ENCODE measurements around the gene MZB1. TPM values are rescaled to one million over a fixed set of nuclear protein-coding genes. Genes with fewer than 3 reads are reported as not detected.
A peak's percentile ranks its signal among the peaks of the same experiment; 100 is the strongest.

The MZB1 gene
- polyA plus RNA-seq, 1 experiment: not detected

DNA sequence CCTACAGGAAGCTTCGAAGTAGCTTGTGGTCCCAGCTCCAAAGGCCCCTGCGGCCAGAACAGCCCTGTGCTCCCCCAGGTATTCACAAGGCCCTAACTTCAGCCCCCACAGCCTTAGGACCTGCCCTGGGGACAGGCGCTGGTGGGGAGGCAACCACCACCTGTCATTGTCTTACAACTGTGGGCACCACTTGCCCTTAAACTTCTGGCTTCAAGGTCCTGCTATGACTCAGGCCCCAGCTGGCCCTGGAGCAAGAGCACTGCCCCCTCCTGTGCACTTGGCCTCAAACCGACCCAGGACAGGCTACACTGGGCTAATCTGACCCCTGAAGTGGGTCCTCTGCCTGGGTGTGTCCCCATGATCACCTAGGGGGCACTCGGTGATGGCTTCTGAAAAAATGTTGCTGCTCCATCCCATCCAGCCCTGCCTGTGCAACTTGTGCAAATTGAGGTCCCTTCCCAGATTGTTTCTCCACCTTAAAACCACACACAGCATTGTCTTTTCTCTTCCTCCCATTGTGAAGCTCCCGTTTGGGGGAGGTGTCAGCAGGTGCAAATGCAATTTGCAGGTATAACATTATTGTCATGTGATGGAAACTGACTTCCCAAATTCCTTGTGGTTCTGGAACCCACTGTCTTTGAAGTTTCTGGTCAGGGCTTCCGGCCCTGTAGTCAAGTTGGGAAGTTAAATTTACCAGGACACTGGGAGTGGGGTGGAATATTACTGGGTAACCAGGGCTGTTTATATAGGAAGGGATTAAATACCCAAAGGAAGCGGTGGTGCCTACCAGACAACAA is 6.3 kb upstream of the MZB1 start:
- ChIA-PET POLR2A (no interaction called here), CTCF (no interaction called here)
- no peak overlapping the region for H3K27ac ChIP-seq (ENCODE audit: low read depth, low read length)
- H3K9me3 ChIP-seq (ENCODE audit: control insufficient read depth, insufficient read depth, low read length): peaks cover 14% of the 10 kb centered on the region
- TF ChIP-seq, protein P1, sequence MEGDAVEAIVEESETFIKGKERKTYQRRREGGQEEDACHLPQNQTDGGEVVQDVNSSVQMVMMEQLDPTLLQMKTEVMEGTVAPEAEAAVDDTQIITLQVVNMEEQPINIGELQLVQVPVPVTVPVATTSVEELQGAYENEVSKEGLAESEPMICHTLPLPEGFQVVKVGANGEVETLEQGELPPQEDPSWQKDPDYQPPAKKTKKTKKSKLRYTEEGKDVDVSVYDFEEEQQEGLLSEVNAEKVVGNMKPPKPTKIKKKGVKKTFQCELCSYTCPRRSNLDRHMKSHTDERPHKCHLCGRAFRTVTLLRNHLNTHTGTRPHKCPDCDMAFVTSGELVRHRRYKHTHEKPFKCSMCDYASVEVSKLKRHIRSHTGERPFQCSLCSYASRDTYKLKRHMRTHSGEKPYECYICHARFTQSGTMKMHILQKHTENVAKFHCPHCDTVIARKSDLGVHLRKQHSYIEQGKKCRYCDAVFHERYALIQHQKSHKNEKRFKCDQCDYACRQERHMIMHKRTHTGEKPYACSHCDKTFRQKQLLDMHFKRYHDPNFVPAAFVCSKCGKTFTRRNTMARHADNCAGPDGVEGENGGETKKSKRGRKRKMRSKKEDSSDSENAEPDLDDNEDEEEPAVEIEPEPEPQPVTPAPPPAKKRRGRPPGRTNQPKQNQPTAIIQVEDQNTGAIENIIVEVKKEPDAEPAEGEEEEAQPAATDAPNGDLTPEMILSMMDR (IDR thresholded peaks at IDR 0.05; ENCODE audit: low read depth, low read length): 0 out of 2 replicates have a peak, but pooled peaks have one; percentile 6
- H3K4me3 ChIP-seq (ENCODE audit: low read depth, low read length): no peak overlapping the region
- H3K27me3 ChIP-seq (ENCODE audit: control insufficient read depth, insufficient read depth, low read length): peaks cover 18% of the 10 kb centered on the region
- DNase-seq (ENCODE audit: low read depth, low spot score): no peak

DNA sequence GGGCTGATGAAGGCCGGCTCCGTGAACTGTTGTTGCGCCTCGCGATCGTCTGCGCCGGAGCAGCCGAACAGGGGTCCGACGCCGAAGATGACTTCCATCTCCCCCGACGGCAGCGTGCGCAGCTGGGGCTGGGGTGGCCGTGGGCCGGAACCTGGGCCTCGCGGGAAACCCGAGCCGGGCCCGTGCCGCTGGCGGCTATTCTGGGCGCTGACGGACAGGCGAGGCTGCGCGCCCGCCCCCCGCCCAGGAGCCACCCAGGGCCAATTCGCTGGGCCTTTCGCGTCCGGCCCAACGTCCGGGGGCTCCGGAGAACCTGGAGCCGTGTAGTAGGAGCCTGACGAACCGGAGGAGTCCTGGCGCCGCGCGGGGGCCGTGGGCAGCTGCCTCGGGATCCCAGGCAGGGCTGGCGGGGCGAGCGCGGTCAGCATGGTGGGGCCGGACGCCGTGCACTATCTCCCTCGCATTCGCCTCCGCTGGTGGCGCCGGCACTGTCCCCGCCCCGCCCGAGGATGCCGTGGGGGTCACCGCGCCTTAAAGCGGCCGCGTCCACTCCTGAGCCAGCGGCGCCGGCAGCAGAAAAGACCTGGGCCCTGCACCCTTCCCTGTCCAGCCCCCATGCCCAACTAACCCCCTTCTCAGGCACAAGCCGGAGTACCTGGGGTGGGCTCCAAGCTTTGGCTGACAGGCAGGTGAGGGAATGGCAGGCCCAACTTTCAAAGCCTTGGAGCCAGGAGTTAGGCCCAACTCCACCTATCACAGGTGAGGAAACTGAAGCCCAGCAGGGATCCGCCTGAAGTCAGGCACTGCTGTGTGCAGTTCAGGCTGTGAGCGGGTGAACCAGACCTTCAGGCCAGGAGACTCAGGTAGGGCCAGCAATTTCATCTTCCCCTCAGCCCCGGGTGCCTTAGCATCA is 5.2 kb upstream of the MZB1 start, which contains the start of gene PROB1:
TSS of gene PROB1 (minus strand) at position 451 of the 913 bp plus-strand sequence. CDS start at position 428, 23 bp downstream.
- ChIA-PET CTCF (no interaction called here), POLR2A (no interaction called here)
- TF ChIP-seq, protein P1 (IDR thresholded peaks at IDR 0.05; ENCODE audit: low read depth, low read length): no peak
- Histone ChIP-seq H3K4me3 (ENCODE audit: low read depth, low read length) (peak within 1 kb of the TSS; percentile 36; the same call in 1 of the 2 replicates), H3K27me3 (ENCODE audit: control insufficient read depth, insufficient read depth, low read length) (peaks cover 18% of the 10 kb centered on the region), H3K27ac (ENCODE audit: low read depth, low read length) (no peak within 1 kb of the TSS), H3K9me3 (ENCODE audit: control insufficient read depth, insufficient read depth, low read length) (peaks cover 14% of the 10 kb centered on the region)
- DNase-seq (ENCODE audit: low read depth, low spot score): no peak

DNA sequence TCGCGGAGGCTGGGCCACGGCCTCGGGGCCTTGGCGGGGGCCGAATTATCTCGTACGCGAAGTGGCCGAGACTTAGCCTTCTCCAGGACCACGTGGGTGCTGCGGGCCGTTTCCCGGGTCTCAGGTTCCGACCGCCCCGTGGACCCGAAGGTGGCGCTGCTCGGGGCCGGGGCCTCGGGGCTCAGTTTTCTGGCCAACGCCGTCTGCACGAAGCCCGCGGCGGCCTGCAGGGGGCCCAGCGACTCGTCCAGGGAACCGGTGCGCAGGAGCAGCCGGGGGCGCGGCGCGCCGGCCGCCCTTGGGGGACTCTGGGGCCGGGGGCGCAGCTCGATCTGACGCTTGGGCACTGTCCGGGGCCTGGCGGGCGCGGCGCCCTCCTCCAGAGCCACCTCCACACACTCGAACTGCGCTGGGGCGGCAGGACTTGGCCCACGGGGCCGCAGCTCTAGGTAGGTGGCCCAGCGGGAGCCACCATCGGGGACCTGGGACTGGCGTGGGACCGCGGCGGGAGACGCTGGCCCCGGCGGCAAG is 4.5 kb upstream of the MZB1 start:
- POLR2A ChIA-PET: no interaction called here
- H3K27ac ChIP-seq (ENCODE audit: low read depth, low read length): no peak overlapping the region
- CTCF ChIA-PET: interaction anchor here (1.5 kb wide), 1 partner anchor 9 kb away, joined by 6 read pairs; the partner anchor contains the start of gene SPATA24

DNA sequence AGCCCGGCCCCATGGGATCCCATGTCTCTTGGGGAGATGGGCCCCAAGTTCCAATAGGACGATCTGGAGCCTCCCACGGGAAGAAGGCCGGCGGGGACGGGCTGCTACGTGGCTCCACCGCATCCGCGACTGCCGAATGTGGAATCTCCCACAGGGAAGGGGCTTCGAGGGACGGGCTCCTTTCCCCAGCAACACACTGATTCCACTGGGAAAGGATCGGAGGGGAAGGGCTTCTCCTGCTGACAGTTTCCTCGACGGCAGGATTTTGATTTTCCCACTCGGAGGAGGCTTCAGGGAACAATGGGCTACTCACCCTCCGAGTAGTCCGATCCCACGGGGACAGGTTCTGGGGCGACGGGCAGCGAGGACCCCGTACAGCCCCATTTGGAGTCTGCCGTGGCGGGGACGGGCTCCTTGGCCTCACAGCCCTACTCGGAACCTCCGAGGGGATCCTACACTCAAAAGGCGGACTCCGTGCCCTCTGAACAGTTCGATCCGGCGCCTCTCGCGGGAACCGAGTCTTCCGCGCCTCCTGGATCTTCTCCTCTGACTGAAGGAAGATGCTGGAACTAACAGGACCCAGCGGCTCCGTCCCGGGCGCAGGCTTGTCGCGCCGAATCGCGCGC is 3.9 kb upstream of the MZB1 start:
- ChIA-PET CTCF (interaction anchor here (1.5 kb wide), 1 partner anchor 10 kb away, joined by 6 read pairs; the partner anchor contains the start of gene SPATA24), POLR2A (no interaction called here)
- no peak for DNase-seq (ENCODE audit: low read depth, low spot score)
- Histone ChIP-seq H3K9me3 (ENCODE audit: control insufficient read depth, insufficient read depth, low read length) (peaks cover 14% of the 10 kb centered on the region), H3K27ac (ENCODE audit: low read depth, low read length) (no peak overlapping the region), H3K4me3 (ENCODE audit: low read depth, low read length) (0 out of 2 replicates have a peak overlapping the region, but pooled peaks have one; percentile 10), H3K27me3 (ENCODE audit: control insufficient read depth, insufficient read depth, low read length) (peaks cover 18% of the 10 kb centered on the region)
- TF ChIP-seq, protein P1 (IDR thresholded peaks at IDR 0.05; ENCODE audit: low read depth, low read length): no peak

More for the DNA sequence above, 4.5 kb upstream of the MZB1 start:
- TF ChIP-seq, protein P1 (IDR thresholded peaks at IDR 0.05; ENCODE audit: low read depth, low read length): peak; percentile 45
- Histone ChIP-seq H3K27me3 (ENCODE audit: control insufficient read depth, insufficient read depth, low read length) (peaks cover 18% of the 10 kb centered on the region), H3K4me3 (ENCODE audit: low read depth, low read length) (peak overlapping the region; percentile 36; the same call in 1 of the 2 replicates), H3K9me3 (ENCODE audit: control insufficient read depth, insufficient read depth, low read length) (peaks cover 14% of the 10 kb centered on the region)
- no peak for DNase-seq (ENCODE audit: low read depth, low spot score)
